ENCODE measurements around the gene MPHOSPH8.

DNA sequence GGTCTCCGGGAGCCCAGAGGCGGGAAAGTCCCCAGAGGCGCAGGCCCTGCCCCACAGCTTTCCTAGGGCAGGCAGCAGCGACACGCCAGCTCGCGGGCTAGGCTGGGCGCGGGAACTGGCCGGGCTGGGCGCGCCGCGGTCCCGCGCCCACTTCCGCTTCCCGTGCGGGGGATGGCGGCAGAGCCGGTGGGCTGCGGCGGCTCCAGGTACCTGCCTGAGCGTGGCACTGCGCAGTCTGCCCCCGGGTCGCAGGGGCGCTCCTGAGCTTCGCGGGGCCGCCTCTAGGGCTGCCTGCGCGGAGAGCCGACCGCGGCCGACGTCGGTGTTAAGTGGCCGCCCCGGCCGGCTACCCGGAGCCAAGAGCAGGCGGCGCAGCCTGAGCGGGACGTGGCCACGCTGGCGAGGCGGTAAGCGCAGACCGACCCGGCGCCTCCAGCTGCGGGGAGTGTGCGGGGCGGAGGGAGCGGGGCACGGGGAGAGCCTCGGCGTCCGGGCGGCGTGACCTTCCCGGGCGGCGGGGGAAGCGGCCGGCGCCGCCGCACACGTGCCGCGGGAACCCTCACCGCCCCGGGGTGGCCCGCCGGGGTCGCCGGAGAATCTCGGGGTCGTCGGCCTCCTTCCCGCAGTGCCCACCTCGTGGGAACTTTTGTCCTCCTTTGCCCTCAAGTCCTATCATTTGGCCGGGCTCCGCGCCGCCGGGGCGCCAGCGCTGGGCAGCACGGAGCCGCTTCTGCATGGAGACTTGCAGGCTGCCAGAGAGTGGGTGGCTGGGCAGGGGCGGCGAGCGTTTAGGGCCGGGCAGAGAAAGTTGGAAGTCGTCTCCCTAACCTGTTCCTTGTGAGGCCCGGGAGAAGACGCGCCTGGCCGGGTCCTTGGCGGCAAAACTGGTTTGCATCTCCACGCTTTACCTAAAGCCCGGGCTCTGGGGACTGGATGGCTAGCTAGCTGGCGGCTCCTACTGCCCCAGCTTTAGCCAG is 31.4 kb upstream of the MPHOSPH8 start:
- no peak for TF ChIP-seq EZH2 (IDR thresholded peaks at IDR 0.05; ENCODE audit: borderline replicate concordance, low read length)
- TF ChIP-seq, protein P1, sequence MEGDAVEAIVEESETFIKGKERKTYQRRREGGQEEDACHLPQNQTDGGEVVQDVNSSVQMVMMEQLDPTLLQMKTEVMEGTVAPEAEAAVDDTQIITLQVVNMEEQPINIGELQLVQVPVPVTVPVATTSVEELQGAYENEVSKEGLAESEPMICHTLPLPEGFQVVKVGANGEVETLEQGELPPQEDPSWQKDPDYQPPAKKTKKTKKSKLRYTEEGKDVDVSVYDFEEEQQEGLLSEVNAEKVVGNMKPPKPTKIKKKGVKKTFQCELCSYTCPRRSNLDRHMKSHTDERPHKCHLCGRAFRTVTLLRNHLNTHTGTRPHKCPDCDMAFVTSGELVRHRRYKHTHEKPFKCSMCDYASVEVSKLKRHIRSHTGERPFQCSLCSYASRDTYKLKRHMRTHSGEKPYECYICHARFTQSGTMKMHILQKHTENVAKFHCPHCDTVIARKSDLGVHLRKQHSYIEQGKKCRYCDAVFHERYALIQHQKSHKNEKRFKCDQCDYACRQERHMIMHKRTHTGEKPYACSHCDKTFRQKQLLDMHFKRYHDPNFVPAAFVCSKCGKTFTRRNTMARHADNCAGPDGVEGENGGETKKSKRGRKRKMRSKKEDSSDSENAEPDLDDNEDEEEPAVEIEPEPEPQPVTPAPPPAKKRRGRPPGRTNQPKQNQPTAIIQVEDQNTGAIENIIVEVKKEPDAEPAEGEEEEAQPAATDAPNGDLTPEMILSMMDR (conservative IDR thresholded peaks at IDR 0.05 in 1 of 2, IDR thresholded peaks at IDR 0.05 in 1 of 2; ENCODE audit: extremely low read depth in 1 of 2, insufficient read depth in 1 of 2, low read depth in 1 of 2, low read length in 2 of 2), result peak; percentile 11 to 18

Data from mammary epithelial cell (primary cell).